Measurements from ENCODE around the gene GLTPD2.

DNA sequence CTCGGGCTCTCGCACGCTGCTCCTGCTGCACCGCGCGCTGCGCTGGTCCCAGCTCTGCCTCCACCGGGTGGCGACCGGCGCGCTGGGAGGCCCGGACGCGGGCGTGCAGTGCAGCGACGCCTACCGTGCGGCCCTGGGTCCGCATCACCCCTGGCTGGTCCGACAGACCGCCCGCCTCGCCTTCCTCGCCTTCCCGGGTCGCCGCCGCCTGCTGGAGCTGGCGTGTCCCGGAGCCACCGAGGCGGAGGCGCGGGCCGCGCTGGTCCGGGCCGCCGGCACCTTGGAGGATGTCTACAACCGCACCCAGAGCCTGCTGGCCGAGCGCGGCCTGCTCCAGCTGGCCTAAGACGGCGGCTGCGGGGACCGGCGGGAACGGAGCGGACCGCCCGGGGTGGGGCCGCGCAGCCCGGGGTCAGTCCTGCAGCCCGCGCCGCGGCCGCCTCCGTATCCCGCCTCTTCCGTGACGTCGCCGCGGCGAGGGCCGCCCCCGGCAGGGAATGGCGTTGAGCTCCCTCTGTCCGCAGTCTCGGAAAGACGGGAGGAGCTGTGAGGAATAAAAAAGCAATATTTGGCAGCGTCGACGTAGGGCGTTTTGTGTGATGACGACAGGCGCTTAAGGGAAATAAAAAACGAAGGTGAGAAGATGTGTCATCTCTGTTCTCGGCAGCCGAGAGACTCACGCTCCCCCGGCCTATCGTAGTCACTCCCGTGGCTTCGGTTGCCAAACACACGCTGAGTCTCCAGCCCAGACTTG lies 1.4 kb downstream of the GLTPD2 start:
- TF ChIP-seq, protein P1, sequence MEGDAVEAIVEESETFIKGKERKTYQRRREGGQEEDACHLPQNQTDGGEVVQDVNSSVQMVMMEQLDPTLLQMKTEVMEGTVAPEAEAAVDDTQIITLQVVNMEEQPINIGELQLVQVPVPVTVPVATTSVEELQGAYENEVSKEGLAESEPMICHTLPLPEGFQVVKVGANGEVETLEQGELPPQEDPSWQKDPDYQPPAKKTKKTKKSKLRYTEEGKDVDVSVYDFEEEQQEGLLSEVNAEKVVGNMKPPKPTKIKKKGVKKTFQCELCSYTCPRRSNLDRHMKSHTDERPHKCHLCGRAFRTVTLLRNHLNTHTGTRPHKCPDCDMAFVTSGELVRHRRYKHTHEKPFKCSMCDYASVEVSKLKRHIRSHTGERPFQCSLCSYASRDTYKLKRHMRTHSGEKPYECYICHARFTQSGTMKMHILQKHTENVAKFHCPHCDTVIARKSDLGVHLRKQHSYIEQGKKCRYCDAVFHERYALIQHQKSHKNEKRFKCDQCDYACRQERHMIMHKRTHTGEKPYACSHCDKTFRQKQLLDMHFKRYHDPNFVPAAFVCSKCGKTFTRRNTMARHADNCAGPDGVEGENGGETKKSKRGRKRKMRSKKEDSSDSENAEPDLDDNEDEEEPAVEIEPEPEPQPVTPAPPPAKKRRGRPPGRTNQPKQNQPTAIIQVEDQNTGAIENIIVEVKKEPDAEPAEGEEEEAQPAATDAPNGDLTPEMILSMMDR (IDR thresholded peaks at IDR 0.05) = peak; percentile 68 to 94 (median 84)
- peak in 3 of 4 donors; percentile 52 to 90 (median 89) for TF ChIP-seq POLR2A (IDR thresholded peaks at IDR 0.05)
